ENCODE data around the gene RAB3GAP1.

RAB3GAP1 gene

DNA sequence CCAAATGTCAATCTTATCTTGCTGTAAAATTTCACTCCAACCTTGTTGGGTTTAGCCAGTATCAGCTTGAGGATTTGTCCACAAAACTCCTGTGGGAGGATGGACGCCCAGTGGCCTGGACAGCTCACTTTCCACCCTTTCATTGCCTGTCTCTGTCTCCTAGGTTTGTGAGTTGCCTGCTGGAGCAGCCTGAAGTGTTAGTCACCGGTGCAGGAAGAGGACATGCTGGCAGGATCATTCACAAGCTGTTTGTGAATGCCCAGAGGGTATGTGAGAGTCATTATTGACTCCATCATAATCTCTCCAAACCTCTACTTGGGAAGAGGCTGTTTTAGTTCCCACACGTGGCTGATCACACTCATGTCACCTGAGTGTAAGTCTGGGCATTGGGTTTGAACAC is 112.3 kb downstream of the RAB3GAP1 start:
- DNase-seq: no peak

DNA sequence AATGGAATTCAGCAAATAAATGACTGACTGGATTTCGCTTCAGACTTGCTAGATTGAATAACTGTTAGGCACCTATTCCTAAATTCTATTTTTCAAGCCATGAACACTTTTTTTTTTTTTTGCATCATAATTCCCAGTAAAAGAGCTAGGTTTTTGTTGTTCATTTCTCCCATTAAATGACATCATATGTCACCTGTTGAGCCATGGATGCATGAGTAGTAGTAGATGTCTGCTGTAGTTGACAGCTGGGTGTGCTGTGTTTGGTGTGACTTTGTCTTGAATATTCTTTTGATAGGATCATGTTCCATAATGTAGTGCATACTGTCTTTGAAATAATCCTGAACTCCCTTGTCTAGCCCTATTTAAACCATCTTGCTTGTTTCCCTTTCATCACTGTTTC is 115.2 kb downstream of the RAB3GAP1 start:
- no peak for DNase-seq

DNA sequence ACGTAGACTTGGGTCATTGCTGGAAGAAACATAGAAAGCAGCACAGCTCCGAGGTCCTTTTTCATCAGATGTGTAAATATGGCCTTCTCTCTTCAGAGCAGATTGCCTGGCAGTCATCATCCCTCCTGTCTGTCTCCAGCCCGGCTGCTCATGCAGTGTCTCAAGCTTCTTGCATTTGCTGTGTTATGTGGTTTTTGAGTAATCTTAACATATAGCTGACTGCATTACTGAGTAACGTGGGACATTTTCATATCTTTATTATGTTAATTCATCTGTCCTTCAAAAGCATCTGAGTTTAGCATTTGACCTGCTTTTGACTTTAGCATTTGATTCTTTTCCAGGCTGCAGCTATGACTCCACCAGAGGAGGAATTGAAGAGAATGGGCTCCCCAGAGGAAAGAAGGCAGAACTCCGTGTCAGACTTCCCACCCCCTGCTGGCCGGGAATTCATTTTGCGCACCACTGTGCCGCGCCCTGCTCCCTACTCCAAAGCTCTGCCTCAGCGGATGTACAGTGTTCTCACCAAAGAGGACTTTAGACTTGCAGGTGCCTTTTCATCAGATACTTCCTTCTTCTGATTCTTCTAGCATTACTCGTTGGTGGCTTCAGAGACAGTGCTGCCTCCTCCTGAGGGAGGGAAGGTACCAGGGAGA is 116.2 kb downstream of the RAB3GAP1 start:
- no peak for DNase-seq

DNA sequence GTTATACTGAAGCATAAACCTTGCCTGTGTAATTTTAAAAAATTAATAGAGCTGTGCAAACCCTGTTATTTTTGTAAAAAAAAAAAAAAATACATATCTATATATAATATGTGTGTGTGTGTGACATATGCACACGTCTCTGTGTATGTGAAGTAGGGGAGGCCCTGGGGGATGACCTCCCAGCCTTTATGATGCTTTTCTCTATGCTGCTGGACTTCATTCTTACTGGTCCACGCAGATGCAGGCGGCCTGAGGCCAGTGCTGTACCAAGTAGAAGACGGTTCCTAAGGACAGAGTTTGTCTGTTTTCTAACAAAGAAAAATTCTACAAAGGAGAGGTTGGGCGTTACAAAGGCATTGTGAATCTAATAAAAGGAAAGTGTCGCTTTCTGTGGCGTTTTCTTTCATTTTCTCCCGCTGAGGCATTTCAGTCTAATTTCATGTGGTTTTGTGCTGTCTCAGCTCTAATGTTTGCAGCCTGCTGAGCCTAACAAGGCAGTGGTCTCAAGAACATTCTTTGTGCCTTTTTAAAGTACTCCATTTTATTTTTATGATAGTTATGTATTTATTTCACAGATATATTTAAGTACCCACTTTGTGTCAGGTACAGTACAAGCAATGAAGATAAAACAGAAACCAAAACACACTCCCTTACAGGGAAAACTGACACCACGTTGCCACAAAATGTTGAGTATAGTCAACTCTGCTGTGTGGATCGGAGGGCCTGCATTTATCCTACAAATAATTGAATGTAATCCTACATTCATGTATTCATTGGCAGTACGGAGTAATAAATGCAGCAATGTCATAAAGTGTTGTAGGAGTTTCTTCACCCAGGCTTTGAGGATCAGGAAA is 118.0 kb downstream of the RAB3GAP1 start:
- DNase-seq: no peak

DNA sequence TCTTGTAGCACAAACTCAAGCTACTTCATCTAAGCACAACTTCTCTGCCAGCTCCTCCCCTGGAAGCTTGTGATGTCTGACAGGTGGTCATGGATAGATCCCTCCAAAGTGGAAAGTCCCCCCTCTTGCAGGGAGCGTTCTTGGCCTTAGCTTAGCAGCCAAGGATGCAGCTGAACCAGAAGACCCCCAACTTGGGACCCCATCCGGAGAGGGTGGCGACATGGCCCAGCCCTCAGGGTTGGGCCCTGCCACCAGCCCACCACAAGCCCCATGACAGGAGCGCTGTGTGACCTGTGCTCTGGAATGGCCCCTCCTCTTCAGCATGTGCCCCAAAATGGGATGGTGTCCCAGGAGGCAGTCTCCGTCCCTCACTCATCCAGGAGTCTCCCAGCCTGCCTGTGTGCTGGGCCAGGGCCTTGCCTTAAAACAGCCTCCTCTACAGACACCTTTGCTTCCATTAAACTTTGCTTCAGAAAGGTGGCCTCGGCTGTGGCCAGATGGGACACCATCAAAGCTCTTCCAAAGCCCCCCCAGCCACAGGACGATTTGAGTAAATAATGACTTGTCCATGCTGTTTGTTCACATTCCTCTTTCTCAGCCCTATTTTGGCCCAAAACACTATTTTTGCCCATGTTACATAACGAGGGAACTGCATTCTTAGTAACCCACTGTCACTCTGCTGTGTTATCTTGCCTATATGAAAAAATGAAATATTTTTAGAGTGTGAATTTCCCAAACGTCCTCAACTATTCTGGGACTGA is 122.1 kb downstream of the RAB3GAP1 start:
- DNase-seq: no peak

DNA sequence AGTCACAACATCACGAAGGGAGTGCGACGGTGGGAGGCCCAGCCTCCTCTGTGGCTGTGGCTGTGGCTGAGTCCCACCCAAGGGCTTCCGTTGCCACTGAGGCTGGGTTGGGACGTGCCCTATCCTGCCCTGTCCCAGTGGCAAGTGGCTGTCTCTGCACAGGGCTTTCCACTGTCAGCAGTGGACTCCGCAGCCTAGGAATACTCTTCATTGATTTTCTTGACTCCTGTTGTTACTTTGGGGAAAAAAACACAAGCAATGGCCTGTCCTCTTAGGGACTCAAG is 122.7 kb downstream of the RAB3GAP1 start:
- no peak for DNase-seq

DNA sequence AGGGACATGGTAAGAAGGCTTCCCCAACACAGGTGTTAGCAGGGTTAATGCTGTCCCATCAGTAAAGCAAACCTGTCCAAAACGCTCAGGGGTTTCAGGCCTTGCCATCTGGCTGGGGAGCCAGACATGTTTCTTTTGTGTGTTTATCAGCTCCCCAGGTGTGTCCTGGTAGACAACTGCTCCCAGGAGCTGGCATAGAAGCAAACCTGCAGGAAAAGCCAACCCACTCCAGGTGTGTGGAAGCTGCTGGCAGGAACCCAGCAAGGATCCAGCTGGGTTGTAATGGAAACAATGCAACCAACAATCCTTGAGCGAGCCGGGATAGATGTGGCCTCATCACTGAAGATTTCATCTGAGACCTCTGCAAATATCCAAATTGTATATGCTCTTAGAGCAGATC is 123.1 kb downstream of the RAB3GAP1 start:
- DNase-seq: no peak

DNA sequence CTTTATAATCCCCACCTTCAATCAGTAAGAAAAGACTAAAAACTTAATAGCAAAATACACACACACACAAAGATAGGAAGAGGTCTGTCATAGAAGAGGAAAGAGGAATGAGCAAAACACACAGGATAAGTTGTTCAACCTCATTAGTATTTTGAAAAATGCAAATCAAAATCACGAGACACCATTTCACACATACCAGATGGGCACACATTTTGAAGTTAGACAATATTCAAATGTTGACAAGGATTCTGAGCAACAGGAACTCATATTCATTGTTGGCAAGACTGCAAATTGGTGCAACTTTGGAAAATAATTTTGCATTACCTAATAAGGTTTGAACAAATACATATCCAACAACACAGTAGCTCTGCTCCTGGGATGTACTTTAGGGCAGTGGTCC is 127.6 kb downstream of the RAB3GAP1 start:
- DNase-seq: no peak

DNA sequence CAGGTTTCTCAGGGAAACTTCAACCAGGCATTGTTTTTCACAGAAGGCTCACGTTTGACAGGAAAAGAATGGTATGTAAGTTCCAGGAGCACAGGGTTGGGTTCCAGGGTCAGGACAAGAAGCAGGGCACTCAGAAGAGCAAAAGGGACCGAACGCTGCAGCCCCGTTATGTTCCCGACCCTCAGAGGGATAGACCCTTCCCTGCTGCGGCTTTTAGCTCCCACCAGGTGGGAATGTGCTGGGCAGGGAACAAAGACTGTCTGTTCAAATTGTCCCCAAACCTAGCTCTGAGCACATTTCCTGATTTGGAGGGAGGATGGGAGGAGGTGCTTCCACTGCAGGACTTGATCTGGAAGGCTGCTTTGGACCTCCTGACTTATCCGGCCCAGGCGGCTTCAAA is 130.1 kb downstream of the RAB3GAP1 start:
- DNase-seq: no peak

DNA sequence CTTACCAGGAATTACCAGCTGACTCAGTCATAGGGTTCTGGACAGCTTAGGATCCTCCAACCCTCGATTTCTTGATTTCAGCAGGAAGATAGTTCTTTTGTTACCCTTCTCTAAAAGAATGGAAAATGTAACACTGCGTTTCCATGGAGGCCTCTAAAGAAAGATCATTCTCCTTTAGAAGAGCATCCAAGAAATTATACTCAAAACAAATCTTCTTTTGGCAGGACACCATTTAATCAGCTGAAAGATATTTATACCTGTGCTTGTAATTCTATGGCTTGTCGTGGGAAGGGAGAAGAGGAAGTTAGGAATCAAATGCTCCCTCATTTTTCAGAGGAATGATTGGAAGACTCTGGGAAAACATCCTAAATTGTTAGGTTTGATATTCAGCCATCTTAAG is 130.5 kb downstream of the RAB3GAP1 start:
- no peak for DNase-seq

DNA sequence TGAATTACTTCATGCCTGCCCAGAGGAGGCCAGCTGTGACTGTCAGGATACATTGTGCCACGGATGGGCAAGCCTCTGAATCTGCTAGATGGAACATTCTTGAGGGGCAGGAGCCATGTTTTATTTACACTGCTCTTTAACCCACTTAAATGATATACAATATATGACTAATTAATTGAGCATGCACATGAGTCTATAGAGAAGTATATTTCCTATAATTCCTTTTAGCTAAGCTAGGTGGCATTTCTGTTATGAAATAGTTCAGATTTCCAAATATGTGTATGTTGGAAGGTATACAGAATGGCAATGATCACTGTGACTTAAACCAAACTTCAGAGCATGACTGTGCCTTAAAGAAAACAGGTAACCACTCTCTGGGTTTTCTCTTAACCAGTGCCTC is 131.7 kb downstream of the RAB3GAP1 start:
- DNase-seq: no peak

DNA sequence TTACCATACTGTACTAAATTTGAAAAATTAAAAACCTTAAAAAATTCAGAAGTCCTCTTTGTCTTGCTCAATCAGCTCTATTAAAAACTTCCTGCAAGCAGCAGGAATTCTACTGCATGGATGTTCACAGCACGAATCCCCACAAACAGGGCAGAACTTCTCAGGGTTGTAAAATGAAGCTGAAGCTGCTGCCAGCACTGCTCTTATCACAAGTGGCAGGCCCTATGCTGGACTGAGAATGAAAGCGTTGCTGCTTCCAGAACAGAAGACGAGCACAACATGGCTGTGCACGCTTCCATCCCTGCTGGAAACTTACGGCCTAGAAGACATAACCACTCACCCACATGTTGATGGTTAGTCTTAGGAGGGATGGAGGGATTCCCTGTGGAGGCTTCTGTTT is 134.0 kb downstream of the RAB3GAP1 start:
- DNase-seq: no peak

DNA sequence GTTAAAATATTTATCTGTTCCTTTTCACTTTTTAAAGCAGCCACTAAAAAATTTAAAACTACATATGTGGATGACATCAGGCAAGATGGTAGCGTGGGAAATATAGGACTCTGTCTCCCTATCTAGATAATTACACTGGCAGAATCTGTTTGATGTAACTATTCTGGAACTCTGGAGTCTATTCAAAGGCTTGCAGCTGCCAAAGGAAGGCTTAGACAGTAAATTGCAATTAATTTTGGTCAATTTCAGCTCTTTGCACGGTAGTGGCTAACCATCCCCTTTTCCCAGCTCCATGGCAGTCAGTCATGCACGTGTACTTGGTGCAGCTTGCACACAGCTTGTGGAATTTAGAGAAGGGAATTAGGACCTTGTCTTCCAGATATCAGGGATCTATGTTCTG is 135.2 kb downstream of the RAB3GAP1 start:
- DNase-seq: no peak

DNA sequence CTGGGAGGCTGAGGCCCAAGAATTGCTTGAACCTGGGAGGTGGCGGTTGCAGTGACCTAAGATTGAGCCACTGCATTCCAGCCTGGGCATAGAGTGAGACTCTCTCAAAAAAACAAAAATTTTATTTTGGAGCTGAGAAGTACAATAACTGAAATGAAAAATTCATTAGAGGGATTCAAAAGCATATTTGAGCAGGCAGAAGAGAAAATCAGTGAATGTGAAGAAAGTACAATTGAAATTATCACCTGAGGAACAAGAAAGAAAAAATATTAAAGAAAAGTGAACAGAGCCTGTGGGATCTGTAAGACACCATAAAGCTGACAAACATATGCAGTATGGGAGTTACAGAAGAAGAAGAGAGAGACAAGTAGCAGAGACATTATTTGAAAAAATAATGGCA is 137.1 kb downstream of the RAB3GAP1 start:
- no peak for DNase-seq

DNA sequence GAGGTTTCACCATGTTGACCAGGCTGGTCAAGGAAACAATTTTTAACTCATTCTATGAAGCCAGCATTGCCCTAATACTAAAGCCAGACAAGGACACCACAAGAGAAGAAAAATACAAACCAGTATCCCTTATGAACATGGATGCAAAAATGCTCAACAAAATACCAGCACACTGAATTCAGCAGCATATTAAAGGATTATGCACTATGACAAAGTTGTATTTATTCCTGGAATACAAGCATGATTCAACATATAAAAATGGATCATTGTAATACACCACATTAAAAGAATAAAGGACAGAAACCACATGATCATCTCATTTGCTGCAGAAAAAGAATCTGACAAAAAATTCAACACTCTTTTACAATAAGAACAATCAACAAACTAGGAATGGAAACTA is 138.7 kb downstream of the RAB3GAP1 start:
- DNase-seq: no peak

DNA sequence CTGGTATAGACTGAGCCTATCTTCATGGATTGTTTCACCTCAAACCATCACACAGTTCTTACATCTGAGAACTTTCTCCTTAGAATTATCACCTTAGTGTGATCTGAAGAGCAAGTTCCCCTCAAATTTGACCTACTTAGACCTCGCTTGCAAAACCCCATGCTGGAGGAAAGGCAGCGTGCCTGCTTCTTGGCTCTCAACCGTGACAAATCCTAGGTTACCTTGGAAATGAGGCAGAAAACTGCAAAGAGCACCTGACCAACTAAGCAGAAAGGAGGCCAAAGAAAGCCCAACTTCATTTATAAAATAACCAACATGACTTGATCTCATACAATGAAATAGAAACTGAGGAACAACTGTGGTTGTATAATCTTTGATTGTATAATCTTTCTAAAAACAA is 146.4 kb downstream of the RAB3GAP1 start:
- no peak for DNase-seq

DNA sequence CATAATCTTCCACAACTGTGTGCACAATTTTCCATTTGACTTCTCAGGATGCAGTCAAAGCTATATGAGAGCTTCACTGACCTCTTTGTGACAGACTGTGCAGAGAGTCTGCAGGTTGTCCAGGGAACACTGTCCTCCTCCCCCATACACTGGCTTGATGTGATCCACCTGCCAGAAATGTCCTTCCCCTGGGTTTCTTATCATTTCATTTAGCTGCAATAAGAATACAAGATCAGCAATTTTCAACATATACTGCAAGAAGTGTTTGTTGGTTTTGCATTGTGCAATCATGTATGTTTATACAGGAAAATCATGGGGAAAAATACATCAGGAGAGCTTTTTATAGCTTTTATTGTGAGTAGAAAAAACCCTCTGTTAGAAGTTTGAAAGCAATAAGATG is 150.7 kb downstream of the RAB3GAP1 start:
- DNase-seq: no peak

DNA sequence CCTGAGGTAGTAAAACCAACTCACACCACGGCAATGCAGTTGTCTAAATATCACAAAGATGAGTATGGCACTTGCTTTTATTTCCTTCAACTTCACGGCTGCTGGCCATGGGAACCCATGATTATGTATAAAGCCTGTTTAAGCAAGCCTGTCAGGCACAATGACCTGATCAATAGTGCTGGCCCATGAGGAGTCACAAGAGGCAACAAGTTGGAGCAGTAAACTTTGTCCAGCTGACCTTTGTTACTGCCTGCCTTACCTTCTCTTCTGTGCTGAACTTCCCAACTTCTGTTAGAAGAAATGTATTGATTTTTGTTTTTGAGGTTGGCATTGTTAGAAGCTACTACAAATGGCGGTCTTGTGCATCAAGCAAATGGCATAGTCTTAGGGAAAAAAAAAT is 151.9 kb downstream of the RAB3GAP1 start:
- DNase-seq: no peak

DNA sequence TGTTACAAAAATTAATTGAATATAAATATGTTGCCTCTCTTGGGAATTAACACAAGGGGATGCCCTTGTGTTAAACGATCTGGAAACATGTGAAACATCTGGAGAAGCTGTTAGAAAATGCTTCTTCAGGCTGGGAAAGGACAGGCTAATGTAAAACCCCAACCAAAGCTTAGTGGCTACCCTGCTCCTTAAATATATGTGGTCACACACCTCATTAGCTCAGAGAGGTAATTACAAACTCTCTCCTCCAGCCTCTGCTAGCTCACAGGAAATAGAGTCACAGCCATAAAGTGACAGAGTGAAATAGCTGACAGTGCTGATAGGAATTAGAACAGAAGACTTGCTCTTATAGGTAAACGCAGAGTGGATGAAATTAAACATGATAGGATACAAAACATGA is 155.9 kb downstream of the RAB3GAP1 start:
- no peak for DNase-seq

DNA sequence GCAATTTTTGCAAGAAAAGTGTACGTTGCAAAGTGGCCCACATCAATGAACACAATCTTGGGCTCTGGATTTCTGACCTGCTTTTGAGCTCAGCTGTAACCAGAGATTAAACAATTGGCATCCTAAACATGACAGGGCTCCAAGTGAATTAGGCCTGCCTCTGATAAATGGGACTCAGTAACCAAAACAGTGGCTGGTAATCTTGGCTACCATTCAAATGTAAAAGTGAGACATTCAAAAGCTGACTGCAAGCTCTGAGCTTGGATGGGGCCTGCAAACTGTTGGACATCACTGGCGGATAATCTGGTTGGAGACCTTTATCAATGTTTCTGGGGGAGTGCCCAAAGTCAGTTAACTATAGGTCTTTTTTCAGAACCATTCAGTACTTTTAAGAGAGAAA is 160.7 kb downstream of the RAB3GAP1 start:
- no peak for DNase-seq

DNA sequence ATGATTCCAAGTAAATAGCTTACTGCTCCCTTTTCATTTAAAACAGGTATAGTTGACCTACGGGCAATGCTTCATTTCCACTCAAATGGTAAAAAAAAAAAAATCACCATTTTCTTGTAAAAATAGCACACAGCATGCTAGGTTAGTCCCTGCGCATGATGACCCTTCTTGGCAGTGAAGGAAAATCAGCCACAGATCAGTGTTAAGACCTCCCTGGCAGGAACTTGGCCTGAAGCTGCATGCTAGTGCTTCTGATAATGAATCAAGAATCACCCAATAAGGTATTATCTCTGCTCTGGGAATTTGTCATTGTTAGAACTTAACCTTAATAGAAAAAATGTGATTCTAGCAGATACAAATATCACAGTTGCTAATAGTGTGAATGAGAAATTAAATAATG is 166.3 kb downstream of the RAB3GAP1 start:
- DNase-seq: no peak

DNA sequence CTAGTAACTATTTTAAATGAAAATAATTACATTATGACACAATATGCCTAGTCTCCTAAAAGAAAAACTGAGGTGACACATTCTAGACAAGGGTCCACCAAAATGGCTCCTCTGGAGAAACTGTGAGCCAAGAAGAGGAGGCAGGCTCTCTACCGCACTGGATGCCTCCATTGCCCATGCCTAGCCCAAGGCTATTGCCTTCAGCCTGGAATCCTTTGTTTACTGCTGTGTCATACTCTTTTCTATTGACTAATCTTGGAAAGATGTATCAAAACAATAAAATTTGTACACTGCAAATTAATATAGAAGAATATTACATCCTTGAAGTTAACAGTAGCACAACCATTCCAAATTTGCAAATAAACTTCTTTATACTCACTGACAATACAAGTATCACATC is 167.1 kb downstream of the RAB3GAP1 start:
- no peak for DNase-seq

All from CD4-positive, alpha-beta T cell treated with Interleukin-1 beta for 1 hour (primary cell).